GM18873 (cell line): ENCODE measurements around the gene PARP15.
"Not testable (repeated sequence)": the region's sequence is repeated elsewhere in the genome, so short reads cannot be mapped to it uniquely, and the experiment has no call there.

Experiments
- ATAC-seq: cut with Tn5 transposase; IDR thresholded peaks from one replicate; pipeline ENCODE4 v1.9.1; 2021; ENCODE audit warnings: mild to moderate bottlenecking, moderate library complexity, moderate number of reproducible peaks; ENCODE audit not compliant: unreplicated experiment, low FRiP score

Gene PARP15

GRCh38 chr3:122577409-122578031 lies at the start of gene PARP15:
Gene PARP15, plus strand, starts transcription at chr3:122577650. Its CDS starts 18 bp downstream, at chr3:122577668.
- no peak for ATAC-seq

GRCh38 chr3:122530164-122530563 lies 47.3 kb upstream of the PARP15 start:
- ATAC-seq = no peak

- ATAC-seq = no peak
These were observed 44.0 kb upstream of the PARP15 start for GRCh38 chr3:122533480-122533879.

GRCh38 chr3:122533931-122534334 lies 43.5 kb upstream of the PARP15 start:
- peak; percentile 94 for ATAC-seq

GRCh38 chr3:122535964-122536631 lies 41.4 kb upstream of the PARP15 start:
- ATAC-seq = no peak

GRCh38 chr3:122536632-122537001 lies 40.8 kb upstream of the PARP15 start:
- no peak for ATAC-seq

- no peak for ATAC-seq
These were observed 38.4 kb upstream of the PARP15 start for GRCh38 chr3:122538956-122539490.

GRCh38 chr3:122546151-122546550 lies 31.3 kb upstream of the PARP15 start:
- no peak for ATAC-seq

GRCh38 chr3:122548076-122548475 lies 29.4 kb upstream of the PARP15 start:
- no peak for ATAC-seq

GRCh38 chr3:122548619-122549018 lies 28.8 kb upstream of the PARP15 start:
- ATAC-seq = no peak

- ATAC-seq = no peak
These were observed 24.3 kb upstream of the PARP15 start for GRCh38 chr3:122553171-122553570.

GRCh38 chr3:122555275-122556071 lies 22.0 kb upstream of the PARP15 start:
- no peak for ATAC-seq

- no peak for ATAC-seq
These were observed 20.1 kb upstream of the PARP15 start for GRCh38 chr3:122557356-122557755.

GRCh38 chr3:122558605-122559004 lies 18.8 kb upstream of the PARP15 start:
- ATAC-seq = no peak

GRCh38 chr3:122559906-122560305 lies 17.5 kb upstream of the PARP15 start:
- no peak for ATAC-seq

- ATAC-seq = no peak
These were observed 16.8 kb upstream of the PARP15 start for GRCh38 chr3:122560680-122561079.

GRCh38 chr3:122562923-122563716 lies 14.3 kb upstream of the PARP15 start:
- no peak for ATAC-seq

GRCh38 chr3:122563717-122564025 lies 13.8 kb upstream of the PARP15 start:
- peak; percentile 5 for ATAC-seq

- peak; percentile 56 for ATAC-seq
These were observed 13.1 kb upstream of the PARP15 start, which contains the start of the genes DTX3L and PARP9 for GRCh38 chr3:122564155-122564912. Gene DTX3L, plus strand, starts transcription at chr3:122564338. Its CDS starts 89 bp downstream, at chr3:122564427. Gene PARP9, minus strand, starts transcription at chr3:122564300. Its CDS starts 4,680 bp downstream, at chr3:122559620.

- not testable (repeated sequence) for ATAC-seq
These were observed 9.3 kb upstream of the PARP15 start for GRCh38 chr3:122568131-122568530.
